ENCODE measurements around the gene GGCX.
A peak's percentile ranks its signal among the peaks of the same experiment; 100 is the strongest.

Gene GGCX

GRCh38 chr2:85554980-85555612, 6.2 kb downstream of the GGCX start:
- Histone ChIP-seq H2BK5ac (ENCODE audit: low read length) (no peak overlapping the region), H3K18ac (ENCODE audit: low read length) (no peak overlapping the region), H3K27ac (ENCODE audit: low read depth, low read length) (no peak overlapping the region), H3K79me2 (ENCODE audit: control insufficient read depth, insufficient read depth, low read length) (peaks cover 11% of the 10 kb centered on the region), H3K56ac (ENCODE audit: low read length) (no peak overlapping the region), H2AK5ac (ENCODE audit: low read length) (no peak overlapping the region), H2BK120ac (ENCODE audit: low read depth, low read length) (no peak overlapping the region), H3K4me2 (ENCODE audit: low read length) (no peak overlapping the region), H4K5ac (ENCODE audit: low read length) (no peak overlapping the region), H3K36me3 (ENCODE audit: control insufficient read depth, insufficient read depth, low read length) (peaks cover 21% of the 10 kb centered on the region), H3K9ac (ENCODE audit: low read length) (no peak overlapping the region), H2BK15ac (replicated peaks; ENCODE audit: low read depth) (no peak overlapping the region), H4K8ac (ENCODE audit: low read depth, low read length) (no peak overlapping the region), H3K27me3 (ENCODE audit: insufficient read depth, low read length, poor library complexity) (no peaks in the 10 kb centered on the region), H3K4ac (ENCODE audit: low read depth, low read length) (no peak overlapping the region), H3K23ac (ENCODE audit: low read length) (no peak overlapping the region), H3K79me1 (ENCODE audit: low read length) (peaks cover 16% of the 10 kb centered on the region), H3K4me1 (ENCODE audit: control insufficient read depth, low read depth, low read length) (no peaks in the 10 kb centered on the region), H3K4me3 (ENCODE audit: low read length) (no peak overlapping the region)
- no peak for DNase-seq
- WGBS (ENCODE audit: extremely low coverage, insufficient coverage, low lambda C conversion rate) = no CpG with 5 or more reads among the region's 3 CpGs

- Histone ChIP-seq H3K4me3 (ENCODE audit: low read length) (no peak overlapping the region), H3K4me1 (ENCODE audit: control insufficient read depth, low read depth, low read length) (no peaks in the 10 kb centered on the region), H3K18ac (ENCODE audit: low read length) (no peak overlapping the region), H3K23ac (ENCODE audit: low read length) (no peak overlapping the region), H3K27me3 (ENCODE audit: insufficient read depth, low read length, poor library complexity) (no peaks in the 10 kb centered on the region), H3K79me2 (ENCODE audit: control insufficient read depth, insufficient read depth, low read length) (peaks cover 2% of the 10 kb centered on the region), H3K27ac (ENCODE audit: low read depth, low read length) (no peak overlapping the region), H2BK15ac (replicated peaks; ENCODE audit: low read depth) (no peak overlapping the region), H3K9ac (ENCODE audit: low read length) (no peak overlapping the region), H3K79me1 (ENCODE audit: low read length) (peaks cover 9% of the 10 kb centered on the region), H3K56ac (ENCODE audit: low read length) (no peak overlapping the region), H2AK5ac (ENCODE audit: low read length) (no peak overlapping the region), H3K4ac (ENCODE audit: low read depth, low read length) (no peak overlapping the region), H2BK5ac (ENCODE audit: low read length) (no peak overlapping the region), H4K5ac (ENCODE audit: low read length) (no peak overlapping the region), H3K4me2 (ENCODE audit: low read length) (no peak overlapping the region), H4K8ac (ENCODE audit: low read depth, low read length) (no peak overlapping the region), H2BK120ac (ENCODE audit: low read depth, low read length) (no peak overlapping the region), H3K36me3 (ENCODE audit: control insufficient read depth, insufficient read depth, low read length) (peaks cover 22% of the 10 kb centered on the region)
- no CpG with 5 or more reads among the region's 6 CpGs for WGBS (ENCODE audit: extremely low coverage, insufficient coverage, low lambda C conversion rate)
- DNase-seq = no peak
These were observed 8.1 kb downstream of the GGCX start for GRCh38 chr2:85553184-85553583.

- Histone ChIP-seq H3K36me3 (ENCODE audit: control insufficient read depth, insufficient read depth, low read length) (peaks cover 22% of the 10 kb centered on the region), H4K5ac (ENCODE audit: low read length) (no peak overlapping the region), H3K79me1 (ENCODE audit: low read length) (peaks cover 6% of the 10 kb centered on the region), H2BK120ac (ENCODE audit: low read depth, low read length) (no peak overlapping the region), H2BK5ac (ENCODE audit: low read length) (no peak overlapping the region), H2AK5ac (ENCODE audit: low read length) (no peak overlapping the region), H2BK15ac (replicated peaks; ENCODE audit: low read depth) (no peak overlapping the region), H3K4ac (ENCODE audit: low read depth, low read length) (no peak overlapping the region), H3K79me2 (ENCODE audit: control insufficient read depth, insufficient read depth, low read length) (no peaks in the 10 kb centered on the region), H3K4me1 (ENCODE audit: control insufficient read depth, low read depth, low read length) (no peaks in the 10 kb centered on the region), H3K18ac (ENCODE audit: low read length) (no peak overlapping the region), H3K56ac (ENCODE audit: low read length) (no peak overlapping the region), H3K4me2 (ENCODE audit: low read length) (no peak overlapping the region), H3K27me3 (ENCODE audit: insufficient read depth, low read length, poor library complexity) (no peaks in the 10 kb centered on the region), H3K4me3 (ENCODE audit: low read length) (no peak overlapping the region), H3K9ac (ENCODE audit: low read length) (no peak overlapping the region), H3K27ac (ENCODE audit: low read depth, low read length) (no peak overlapping the region), H3K23ac (ENCODE audit: low read length) (no peak overlapping the region), H4K8ac (ENCODE audit: low read depth, low read length) (no peak overlapping the region)
- peak; percentile 89 for DNase-seq
- WGBS (ENCODE audit: extremely low coverage, insufficient coverage, low lambda C conversion rate) = no CpG with 5 or more reads among the region's 9 CpGs
These were observed 9.3 kb downstream of the GGCX start for GRCh38 chr2:85551698-85552678.

GRCh38 chr2:85550486-85550885, 10.8 kb downstream of the GGCX start:
- H3K18ac ChIP-seq (ENCODE audit: low read length) = no peak overlapping the region
- no peak overlapping the region for H4K5ac ChIP-seq (ENCODE audit: low read length)
- H2BK5ac ChIP-seq (ENCODE audit: low read length) = no peak overlapping the region
- peaks cover 25% of the 10 kb centered on the region for H3K36me3 ChIP-seq (ENCODE audit: control insufficient read depth, insufficient read depth, low read length)
- peaks cover 2% of the 10 kb centered on the region for H3K79me1 ChIP-seq (ENCODE audit: low read length)
- no peak overlapping the region for H3K27ac ChIP-seq (ENCODE audit: low read depth, low read length)
- DNase-seq = no peak
- H3K9ac ChIP-seq (ENCODE audit: low read length) = no peak overlapping the region
- WGBS (ENCODE audit: extremely low coverage, insufficient coverage, low lambda C conversion rate) = no CpG with 5 or more reads among the region's 10 CpGs
- H3K4me1 ChIP-seq (ENCODE audit: control insufficient read depth, low read depth, low read length) = no peaks in the 10 kb centered on the region
- no peak overlapping the region for H3K4me2 ChIP-seq (ENCODE audit: low read length)
- no peak overlapping the region for H2BK15ac ChIP-seq (replicated peaks; ENCODE audit: low read depth)
- H4K8ac ChIP-seq (ENCODE audit: low read depth, low read length) = no peak overlapping the region
- H3K79me2 ChIP-seq (ENCODE audit: control insufficient read depth, insufficient read depth, low read length) = no peaks in the 10 kb centered on the region
- no peak overlapping the region for H2BK120ac ChIP-seq (ENCODE audit: low read depth, low read length)
- H3K4me3 ChIP-seq (ENCODE audit: low read length) = no peak overlapping the region
- H3K27me3 ChIP-seq (ENCODE audit: insufficient read depth, low read length, poor library complexity) = no peaks in the 10 kb centered on the region
- no peak overlapping the region for H3K56ac ChIP-seq (ENCODE audit: low read length)
- no peak overlapping the region for H3K4ac ChIP-seq (ENCODE audit: low read depth, low read length)
- H3K23ac ChIP-seq (ENCODE audit: low read length) = no peak overlapping the region
- no peak overlapping the region for H2AK5ac ChIP-seq (ENCODE audit: low read length)

- Histone ChIP-seq H3K27ac (ENCODE audit: low read depth, low read length) (no peak overlapping the region), H3K23ac (ENCODE audit: low read length) (no peak overlapping the region), H3K4me3 (ENCODE audit: low read length) (no peak overlapping the region), H3K4ac (ENCODE audit: low read depth, low read length) (no peak overlapping the region), H2AK5ac (ENCODE audit: low read length) (no peak overlapping the region), H3K27me3 (ENCODE audit: insufficient read depth, low read length, poor library complexity) (no peaks in the 10 kb centered on the region), H4K8ac (ENCODE audit: low read depth, low read length) (no peak overlapping the region), H2BK5ac (ENCODE audit: low read length) (no peak overlapping the region), H3K9ac (ENCODE audit: low read length) (no peak overlapping the region), H3K4me2 (ENCODE audit: low read length) (no peak overlapping the region), H3K4me1 (ENCODE audit: control insufficient read depth, low read depth, low read length) (no peaks in the 10 kb centered on the region), H4K5ac (ENCODE audit: low read length) (no peak overlapping the region), H2BK15ac (replicated peaks; ENCODE audit: low read depth) (no peak overlapping the region), H3K56ac (ENCODE audit: low read length) (no peak overlapping the region), H2BK120ac (ENCODE audit: low read depth, low read length) (no peak overlapping the region), H3K36me3 (ENCODE audit: control insufficient read depth, insufficient read depth, low read length) (peaks cover 21% of the 10 kb centered on the region), H3K79me2 (ENCODE audit: control insufficient read depth, insufficient read depth, low read length) (no peaks in the 10 kb centered on the region), H3K18ac (ENCODE audit: low read length) (no peak overlapping the region), H3K79me1 (ENCODE audit: low read length) (peaks cover 2% of the 10 kb centered on the region)
- no CpG with 5 or more reads among the region's 4 CpGs for WGBS (ENCODE audit: extremely low coverage, insufficient coverage, low lambda C conversion rate)
- DNase-seq = peak; percentile 70
These were observed 11.5 kb downstream of the GGCX start for GRCh38 chr2:85549826-85550225.

All from mesendoderm (in vitro differentiated cells).